Smooth muscle cell (in vitro differentiated cells): Measurements from ENCODE around the gene TNRC6B. TPM values are rescaled to one million over a fixed set of nuclear protein-coding genes. Genes with fewer than 3 reads are reported as not detected.

ENCODE experiments used
- DNase-seq: peaks from one replicate; lab custom pipeline; 2025; ENCODE audit not compliant: unreplicated experiment; lab: John Stamatoyannopoulos, UW
- H2AFZ ChIP-seq: fragments of 200-600 bp; sonication (generic); 2 replicates; pipeline ENCODE4 v1.6.0; 2016; ENCODE audit warnings: antibody characterized with exemption, low read depth, mild to moderate bottlenecking
- H3F3A ChIP-seq: fragments of 200-600 bp; sonication (generic); 2 replicates; pipeline ENCODE4 v1.6.0; 2017; ENCODE audit warnings: antibody characterized with exemption, low read depth
- H3K27ac ChIP-seq: fragments of 200-600 bp; sonication (generic); 2 replicates; pipeline ENCODE4 v1.5.1; 2016; ENCODE audit warnings: low read depth, mild to moderate bottlenecking
- H3K27me3 ChIP-seq: fragments of 200-600 bp; sonication (generic); 2 replicates; pipeline ENCODE4 v1.6.1; 2016; ENCODE audit warnings: low read depth, mild to moderate bottlenecking
- H3K36me3 ChIP-seq: fragments of 200-600 bp; sonication (generic); 2 replicates; pipeline ENCODE4 v1.5.1; 2016; ENCODE audit warnings: low read depth
- H3K4me1 ChIP-seq: fragments of 200-600 bp; sonication (generic); 2 replicates; pipeline ENCODE4 v1.5.1; 2016; ENCODE audit warnings: low read depth
- H3K4me2 ChIP-seq: fragments of 200-600 bp; sonication (generic); 2 replicates; pipeline ENCODE4 v1.6.0; 2016; ENCODE audit warnings: mild to moderate bottlenecking
- H3K4me3 ChIP-seq: fragments of 200-600 bp; sonication (generic); 2 replicates; pipeline ENCODE4 v1.5.1; 2016; ENCODE audit warnings: mild to moderate bottlenecking
- H3K79me2 ChIP-seq: fragments of 200-600 bp; sonication (generic); 2 replicates; pipeline ENCODE4 v1.6.0; 2016; ENCODE audit warnings: low read depth, mild to moderate bottlenecking
- H3K9ac ChIP-seq: fragments of 200-600 bp; sonication (generic); 2 replicates; pipeline ENCODE4 v1.6.0; 2016; ENCODE audit warnings: low read depth
- H3K9me3 ChIP-seq: fragments of 200-600 bp; sonication (generic); replicated peaks from 2 replicates; pipeline ENCODE4 v1.5.1; 2016; ENCODE audit warnings: low read depth
- H4K20me1 ChIP-seq: fragments of 200-600 bp; sonication (generic); 2 replicates; pipeline ENCODE4 v1.6.0; 2016; ENCODE audit warnings: low read depth
- CTCF ChIP-seq: fragments of 200-600 bp; sonication (generic); IDR thresholded peaks from 2 replicates; pipeline ENCODE4 v1.5.1; 2017; ENCODE audit warnings: borderline replicate concordance, mild to moderate bottlenecking, antibody characterized with exemption; ENCODE audit not compliant: insufficient read depth, poor library complexity, severe bottlenecking
- WGBS: methylation state at CpG from one replicate; pipeline ENCODE4 v1.1.7; 2016; ENCODE audit warnings: low lambda C conversion rate; 5-methylcytosine and 5-hydroxymethylcytosine counted together
- polyA plus RNA-seq: library from polyadenylated mRNA; unstranded; fragments of >200 nt; fragmentation: Nextera tagmentation; extraction: Ambion mirVana; gene quantifications from 2 replicates; pipeline ENCODE4 v1.2.1, GENCODE V29; 2016
- total RNA-seq: library from RNA; depleted of rRNA; stranded (reverse); fragments of >200 nt; gene quantifications from 2 replicates; pipeline ENCODE4 v1.2.3, GENCODE V29; 2014

The TNRC6B gene
- total and polyA plus RNA-seq, 2 experiments from 2014 or later, result 21.5 to 44.4 TPM

DNA sequence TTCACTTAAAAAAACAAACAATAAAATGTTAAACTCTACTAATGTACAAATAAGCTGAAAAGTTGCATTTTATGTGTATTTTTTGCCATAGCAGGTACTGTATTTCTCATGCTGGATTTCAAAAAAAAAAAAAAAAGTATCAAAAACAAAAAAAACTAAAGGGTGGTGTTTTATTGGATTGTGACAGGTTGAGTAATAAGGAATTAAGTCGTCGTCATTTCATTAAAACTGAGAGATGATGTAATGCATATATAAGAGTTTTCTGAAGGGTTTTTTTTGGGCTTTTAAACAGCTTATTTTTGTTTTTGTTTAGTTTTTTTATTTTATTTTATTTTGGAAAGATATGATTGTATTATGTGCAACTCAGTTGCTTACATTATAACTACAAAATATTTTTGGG lies 157.6 kb downstream of the TNRC6B start:
- no peak for DNase-seq
- TF ChIP-seq CTCF, result no peak
- Histone ChIP-seq H3K4me2 (no peak overlapping the region), H3K36me3 (no peaks in the 10 kb centered on the region), H3K79me2 (no peaks in the 10 kb centered on the region), H3K4me3 (no peak overlapping the region), H3F3A (peaks cover 7% of the 10 kb centered on the region), H3K9me3 (no peaks in the 10 kb centered on the region), H3K27ac (no peak overlapping the region), H2AFZ (no peak overlapping the region), H3K27me3 (no peaks in the 10 kb centered on the region), H3K4me1 (peaks cover 8% of the 10 kb centered on the region), H3K9ac (no peak overlapping the region), H4K20me1 (peaks cover 5% of the 10 kb centered on the region)
- WGBS, result 96% methylated on average over 2 of the region's 2 CpGs

DNA sequence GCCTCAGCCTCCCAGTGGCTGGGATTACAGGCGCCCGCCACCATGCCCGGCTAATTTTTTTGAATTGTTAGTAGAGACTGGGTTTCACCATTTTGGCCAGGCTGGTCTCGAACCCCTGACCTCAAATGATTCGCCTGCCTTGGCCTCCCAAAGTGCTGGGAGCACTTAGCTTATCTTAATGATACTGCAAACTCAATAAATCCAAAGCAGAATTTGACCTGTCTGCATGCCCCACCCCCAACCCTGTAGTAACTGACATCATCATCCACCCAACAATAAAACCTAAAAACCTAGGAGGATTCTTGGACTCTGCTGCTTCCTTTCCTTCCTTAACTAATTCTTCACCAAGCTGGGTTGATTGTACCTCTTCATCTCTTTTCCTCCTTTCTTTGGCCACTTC lies 162.3 kb downstream of the TNRC6B start:
- H3K27me3 ChIP-seq, result no peaks in the 10 kb centered on the region
- no peaks in the 10 kb centered on the region for H3F3A ChIP-seq
- TF ChIP-seq CTCF, result no peak
- no peak for DNase-seq
- no peak overlapping the region for H3K4me2 ChIP-seq
- no peak overlapping the region for H3K9ac ChIP-seq
- H4K20me1 ChIP-seq, result no peaks in the 10 kb centered on the region
- H3K4me1 ChIP-seq, result no peaks in the 10 kb centered on the region
- no peak overlapping the region for H3K4me3 ChIP-seq
- 89% methylated on average over 5 of the region's 5 CpGs for WGBS
- no peaks in the 10 kb centered on the region for H3K9me3 ChIP-seq
- no peaks in the 10 kb centered on the region for H3K36me3 ChIP-seq
- no peak overlapping the region for H2AFZ ChIP-seq
- H3K79me2 ChIP-seq, result no peaks in the 10 kb centered on the region
- H3K27ac ChIP-seq, result no peak overlapping the region

DNA sequence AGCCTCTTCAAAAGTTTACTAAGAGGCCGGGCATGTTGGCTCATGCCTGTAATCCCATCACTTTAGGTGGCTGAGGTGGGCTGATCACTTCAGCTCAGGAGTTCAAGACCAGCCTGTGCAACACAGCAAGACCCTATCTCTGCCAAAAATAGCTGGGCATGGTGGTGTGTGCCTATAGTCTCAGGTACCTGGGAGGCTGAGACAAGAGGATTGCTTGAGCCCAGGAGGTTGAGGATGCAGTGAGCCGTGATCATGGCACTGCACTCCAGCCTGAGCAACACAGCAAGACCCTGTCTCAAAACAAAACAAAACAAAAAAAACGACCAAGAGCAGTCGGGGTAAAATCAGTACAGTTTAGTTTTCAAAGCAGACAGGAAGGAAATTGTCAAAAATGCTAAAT lies 163.9 kb downstream of the TNRC6B start:
- DNase-seq, result no peak
- WGBS, result 83% methylated on average over 4 of the region's 4 CpGs
- Histone ChIP-seq H3K9ac (no peak overlapping the region), H3K4me3 (no peak overlapping the region), H3K27ac (no peak overlapping the region), H3K4me1 (no peaks in the 10 kb centered on the region), H4K20me1 (no peaks in the 10 kb centered on the region), H3F3A (no peaks in the 10 kb centered on the region), H3K79me2 (peaks cover under 1% of the 10 kb centered on the region), H3K9me3 (no peaks in the 10 kb centered on the region), H2AFZ (no peak overlapping the region), H3K27me3 (no peaks in the 10 kb centered on the region), H3K4me2 (no peak overlapping the region), H3K36me3 (no peaks in the 10 kb centered on the region)
- TF ChIP-seq CTCF, result no peak

DNA sequence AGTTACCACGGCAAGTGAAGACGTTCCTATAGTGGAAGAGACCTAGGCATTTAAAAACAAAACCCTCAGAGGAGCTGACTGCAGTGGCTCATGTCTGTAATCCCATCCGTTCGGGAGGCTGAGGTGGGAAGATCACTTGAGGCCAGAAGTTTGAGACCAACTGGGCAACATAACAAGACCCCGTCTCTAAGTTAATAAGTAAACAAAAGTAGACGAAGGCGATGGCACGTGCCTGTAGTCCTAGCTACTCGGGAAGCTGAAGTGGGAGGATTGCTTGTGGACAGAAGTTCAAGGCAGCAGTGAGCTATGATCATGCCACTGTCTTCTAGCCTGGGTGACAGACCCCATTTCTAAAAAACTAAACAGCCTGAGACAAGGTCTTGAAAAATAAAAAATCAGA lies 164.8 kb downstream of the TNRC6B start:
- no peak for TF ChIP-seq CTCF
- H3K9me3 ChIP-seq, result no peaks in the 10 kb centered on the region
- H2AFZ ChIP-seq, result no peak overlapping the region
- H3K4me1 ChIP-seq, result peaks cover 6% of the 10 kb centered on the region
- H3F3A ChIP-seq, result no peaks in the 10 kb centered on the region
- H3K9ac ChIP-seq, result no peak overlapping the region
- DNase-seq, result no peak
- no peaks in the 10 kb centered on the region for H3K36me3 ChIP-seq
- H3K27ac ChIP-seq, result no peak overlapping the region
- no peak overlapping the region for H3K4me3 ChIP-seq
- WGBS, result 87% methylated on average over 9 of the region's 9 CpGs
- H4K20me1 ChIP-seq, result peaks cover under 1% of the 10 kb centered on the region
- H3K4me2 ChIP-seq, result no peak overlapping the region
- H3K79me2 ChIP-seq, result peaks cover 9% of the 10 kb centered on the region
- no peaks in the 10 kb centered on the region for H3K27me3 ChIP-seq
